HEK293 (cell line): Measurements from ENCODE around the gene CRMP1.

Source experiments
- CTCF ChIA-PET: fragments of 350-600 bp; formaldehyde crosslinking; extraction: SDS; loops from one replicate; lab custom pipeline; 2021; ENCODE audit warnings: antibody characterized with exemption; lab: Yijun Ruan, JAX
- POLR2A ChIA-PET: fragments of 300-600 bp; formaldehyde crosslinking; extraction: SDS; loops from one replicate; lab custom pipeline; 2020; ENCODE audit warnings: antibody characterized with exemption, inconsistent platforms; lab: Yijun Ruan, JAX
- H3K27ac ChIP-seq: fragments of 200-500 bp; sonication (Bioruptor generic); 2 replicates; pipeline ENCODE4 v1.5.1; 2014; ENCODE audit warnings: low read depth, low read length, control low read depth, inconsistent platforms; ENCODE audit errors: extremely low read depth
- H3K36me3 ChIP-seq, 2 experiments: fragments of 200-500 bp in 1 of 2; sonication (Bioruptor generic) in 1 of 2; 1 replicate in 1 of 2; 2 replicates in 1 of 2; pipeline ENCODE4 v1.5.1; 2014 to 2017; ENCODE audit warnings: inconsistent platforms in 2 of 2, low read length in 2 of 2; ENCODE audit not compliant: control insufficient read depth in 2 of 2, insufficient read depth in 1 of 2
- H3K4me1 ChIP-seq: fragments of 200-500 bp; sonication (Bioruptor generic); 2 replicates; pipeline ENCODE4 v1.5.1; 2014; ENCODE audit warnings: mild to moderate bottlenecking, low read length, inconsistent platforms; ENCODE audit not compliant: control insufficient read depth, insufficient read depth
- H3K4me3 ChIP-seq: 2 replicates; pipeline ENCODE4 v1.5.1; 2011; ENCODE audit warnings: low read depth, mild to moderate bottlenecking, control low read depth, low read length, moderate library complexity
- H3K9me3 ChIP-seq: fragments of 200-500 bp; sonication (Bioruptor generic); 2 replicates; pipeline ENCODE4 v1.5.1; 2014; ENCODE audit warnings: low read depth, low read length, inconsistent platforms; ENCODE audit not compliant: control insufficient read depth, insufficient read depth
- KLF8 ChIP-seq: fragments of 450-650 bp; formaldehyde crosslinking; IDR thresholded peaks from 2 replicates; pipeline ENCODE4 v1.5.1; 2016; ENCODE audit warnings: missing biosample characterization, missing genetic modification characterization
- OSR2 ChIP-seq: fragments of 450-650 bp; formaldehyde crosslinking; IDR thresholded peaks from 2 replicates; pipeline ENCODE4 v1.5.1; 2016; ENCODE audit warnings: missing biosample characterization, missing genetic modification characterization
- SP7 ChIP-seq: fragments of 450-650 bp; formaldehyde crosslinking; IDR thresholded peaks from 2 replicates; pipeline ENCODE4 v1.5.1; 2016; ENCODE audit warnings: missing biosample characterization, missing genetic modification characterization
- ZBTB20 ChIP-seq: fragments of 450-650 bp; formaldehyde crosslinking; IDR thresholded peaks from 2 replicates; pipeline ENCODE4 v1.5.1; 2016; ENCODE audit warnings: missing biosample characterization, missing genetic modification characterization
- ZNF248 ChIP-seq: fragments of 450-650 bp; formaldehyde crosslinking; IDR thresholded peaks from 2 replicates; pipeline ENCODE4 v1.5.1; 2017; ENCODE audit warnings: missing biosample characterization, missing genetic modification characterization
- ZNF266 ChIP-seq: fragments of 450-650 bp; formaldehyde crosslinking; IDR thresholded peaks from 2 replicates; pipeline ENCODE4 v1.5.1; 2016; ENCODE audit warnings: missing biosample characterization, missing genetic modification characterization, low read depth
- ZNF292 ChIP-seq: fragments of 450-650 bp; formaldehyde crosslinking; IDR thresholded peaks from 2 replicates; pipeline ENCODE4 v1.5.1; 2016; ENCODE audit warnings: low read depth, missing biosample characterization, missing genetic modification characterization, borderline replicate concordance
- ZNF324 ChIP-seq: fragments of 450-650 bp; formaldehyde crosslinking; IDR thresholded peaks from 2 replicates; pipeline ENCODE4 v1.5.1; 2016; ENCODE audit warnings: missing biosample characterization, missing genetic modification characterization
- ZNF366 ChIP-seq: fragments of 450-650 bp; formaldehyde crosslinking; conservative IDR thresholded peaks from 2 replicates; pipeline ENCODE4 v1.5.1; 2016; ENCODE audit warnings: missing biosample characterization, missing genetic modification characterization
- ZNF398 ChIP-seq: fragments of 450-650 bp; formaldehyde crosslinking; IDR thresholded peaks from 2 replicates; pipeline ENCODE4 v1.5.1; 2017; ENCODE audit warnings: missing biosample characterization, missing genetic modification characterization
- ZNF585B ChIP-seq: fragments of 450-650 bp; formaldehyde crosslinking; IDR thresholded peaks from 2 replicates; pipeline ENCODE4 v1.5.1; 2016; ENCODE audit warnings: missing biosample characterization, missing genetic modification characterization
- ZNF624 ChIP-seq: fragments of 450-650 bp; formaldehyde crosslinking; IDR thresholded peaks from 2 replicates; pipeline ENCODE4 v1.5.1; 2017; ENCODE audit warnings: missing biosample characterization, missing genetic modification characterization
- ZNF629 ChIP-seq: fragments of 450-650 bp; formaldehyde crosslinking; IDR thresholded peaks from 2 replicates; pipeline ENCODE4 v1.5.1; 2017; ENCODE audit warnings: missing biosample characterization, missing genetic modification characterization
- ZNF645 ChIP-seq: fragments of 450-650 bp; formaldehyde crosslinking; IDR thresholded peaks from 2 replicates; pipeline ENCODE4; 2016; ENCODE audit warnings: missing biosample characterization, missing genetic modification characterization
- TF ChIP-seq, protein P1 (sequence below): fragments of 450-650 bp; formaldehyde crosslinking; conservative IDR thresholded peaks from 2 replicates; pipeline ENCODE4 v1.5.1; 2016; ENCODE audit warnings: low read depth, missing biosample characterization, missing genetic modification characterization
- TF ChIP-seq, protein P2 (sequence below): fragments of 450-650 bp; formaldehyde crosslinking; IDR thresholded peaks from 2 replicates; pipeline ENCODE4 v1.5.1; 2016; ENCODE audit warnings: missing biosample characterization, missing genetic modification characterization, low read depth
- TF ChIP-seq, protein P3 (sequence below): fragments of 450-650 bp; formaldehyde crosslinking; IDR thresholded peaks from 2 replicates; pipeline ENCODE4 v1.5.1; 2016; ENCODE audit warnings: missing biosample characterization, missing genetic modification characterization
- TF ChIP-seq, protein P4 (sequence below): fragments of 450-650 bp; formaldehyde crosslinking; IDR thresholded peaks from 2 replicates; pipeline ENCODE4 v1.5.0; 2017; ENCODE audit warnings: missing biosample characterization, missing genetic modification characterization, borderline replicate concordance

The CRMP1 gene

DNA sequence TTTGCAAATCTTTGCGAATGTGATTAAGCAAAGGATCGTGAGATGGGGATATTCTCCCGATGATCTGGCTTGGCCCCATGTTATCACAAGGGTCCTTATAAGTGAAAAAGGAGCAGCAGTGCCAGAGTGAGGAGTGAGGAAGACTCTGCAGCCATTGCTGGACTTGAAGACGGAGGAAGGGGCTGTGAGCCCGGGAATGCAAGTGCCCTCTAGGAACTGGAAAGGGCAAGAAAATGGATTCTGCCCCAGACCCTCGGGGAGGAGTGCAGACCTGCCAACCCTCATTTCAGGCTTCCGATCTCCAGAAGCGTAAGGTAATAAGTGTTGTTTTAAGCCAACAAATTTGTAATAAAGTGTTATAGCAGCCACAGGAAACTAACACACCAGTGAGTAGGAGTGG is 105.6 kb downstream of the CRMP1 start:
- ChIA-PET CTCF (interaction anchor here (0.6 kb wide), 1 partner anchor 300 kb away, joined by 4 read pairs; no protein-coding TSS in a partner anchor), POLR2A (interaction anchor here (0.7 kb wide), 1 partner anchor 849 kb away, joined by 5 read pairs; no protein-coding TSS in a partner anchor)
- peaks cover 0 to 60% of the 10 kb centered on the region in 2 experiments; a peak in 1 of 3 replicates for H3K36me3 ChIP-seq

DNA sequence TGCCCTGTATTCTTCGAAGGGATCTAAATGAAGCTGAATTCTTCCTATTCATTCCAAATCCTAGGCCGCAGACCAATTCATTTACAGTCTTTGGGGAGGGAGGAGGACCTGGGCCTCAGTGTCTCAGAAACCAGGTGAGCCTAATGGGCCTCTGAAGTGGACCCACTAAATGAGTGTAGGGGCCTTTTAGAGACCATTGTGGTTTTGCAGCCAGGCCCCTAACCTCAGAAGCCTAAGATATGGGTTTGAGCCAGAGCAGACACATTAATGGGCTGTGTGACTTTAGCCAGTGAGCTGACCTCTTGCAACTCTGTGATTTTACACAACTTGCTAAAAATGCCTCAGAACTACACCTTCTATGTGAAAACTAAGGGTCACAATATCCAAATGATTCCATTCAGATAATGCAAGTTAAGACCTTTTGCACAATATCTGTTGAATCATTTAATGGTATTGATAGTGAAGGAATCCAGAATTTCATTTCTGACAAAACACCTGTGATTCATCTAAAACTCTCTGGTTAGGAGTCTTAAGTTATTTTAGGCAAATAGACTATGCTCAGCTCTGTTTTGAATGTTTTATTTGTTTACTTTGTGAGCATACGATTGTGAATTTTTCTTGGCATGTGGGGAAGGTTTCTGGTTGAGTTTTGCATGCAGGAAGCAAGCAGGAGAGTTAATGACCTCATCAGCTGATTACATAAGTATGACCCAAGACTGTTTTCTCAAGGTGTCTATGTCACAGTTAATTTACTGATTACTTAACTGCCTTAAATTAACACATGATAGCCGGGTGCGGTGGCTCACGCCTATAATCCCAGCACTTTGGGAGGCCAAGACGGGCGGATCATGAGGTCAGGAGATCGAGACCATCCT is 106.8 kb downstream of the CRMP1 start:
- Histone ChIP-seq H3K9me3 (no peaks in the 10 kb centered on the region), H3K36me3 (peaks cover 0 to 60% of the 10 kb centered on the region in 2 experiments; a peak in 1 of 3 replicates), H3K4me1 (no peaks in the 10 kb centered on the region), H3K27ac (no peak overlapping the region), H3K4me3 (no peak overlapping the region)
- CTCF ChIA-PET, result no interaction called here
- POLR2A ChIA-PET, result interaction anchor here (0.6 kb wide), 1 partner anchor 150 kb away, joined by 3 read pairs; no protein-coding TSS in a partner anchor
- 0 out of 2 replicates have a peak, but pooled peaks have one; percentile 17 for TF ChIP-seq ZNF366 (tag by site-specific recombination)
- TF ChIP-seq OSR2 (tag by site-specific recombination), result 0 out of 2 replicates have a peak, but pooled peaks have one; percentile 20
- TF ChIP-seq, protein P1, sequence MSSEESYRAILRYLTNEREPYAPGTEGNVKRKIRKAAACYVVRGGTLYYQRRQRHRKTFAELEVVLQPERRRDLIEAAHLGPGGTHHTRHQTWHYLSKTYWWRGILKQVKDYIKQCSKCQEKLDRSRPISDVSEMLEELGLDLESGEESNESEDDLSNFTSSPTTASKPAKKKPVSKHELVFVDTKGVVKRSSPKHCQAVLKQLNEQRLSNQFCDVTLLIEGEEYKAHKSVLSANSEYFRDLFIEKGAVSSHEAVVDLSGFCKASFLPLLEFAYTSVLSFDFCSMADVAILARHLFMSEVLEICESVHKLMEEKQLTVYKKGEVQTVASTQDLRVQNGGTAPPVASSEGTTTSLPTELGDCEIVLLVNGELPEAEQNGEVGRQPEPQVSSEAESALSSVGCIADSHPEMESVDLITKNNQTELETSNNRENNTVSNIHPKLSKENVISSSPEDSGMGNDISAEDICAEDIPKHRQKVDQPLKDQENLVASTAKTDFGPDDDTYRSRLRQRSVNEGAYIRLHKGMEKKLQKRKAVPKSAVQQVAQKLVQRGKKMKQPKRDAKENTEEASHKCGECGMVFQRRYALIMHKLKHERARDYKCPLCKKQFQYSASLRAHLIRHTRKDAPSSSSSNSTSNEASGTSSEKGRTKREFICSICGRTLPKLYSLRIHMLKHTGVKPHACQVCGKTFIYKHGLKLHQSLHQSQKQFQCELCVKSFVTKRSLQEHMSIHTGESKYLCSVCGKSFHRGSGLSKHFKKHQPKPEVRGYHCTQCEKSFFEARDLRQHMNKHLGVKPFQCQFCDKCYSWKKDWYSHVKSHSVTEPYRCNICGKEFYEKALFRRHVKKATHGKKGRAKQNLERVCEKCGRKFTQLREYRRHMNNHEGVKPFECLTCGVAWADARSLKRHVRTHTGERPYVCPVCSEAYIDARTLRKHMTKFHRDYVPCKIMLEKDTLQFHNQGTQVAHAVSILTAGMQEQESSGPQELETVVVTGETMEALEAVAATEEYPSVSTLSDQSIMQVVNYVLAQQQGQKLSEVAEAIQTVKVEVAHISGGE (tag by site-specific recombination), result no peak
- TF ChIP-seq ZBTB20 (tag by site-specific recombination), result no peak
- TF ChIP-seq, protein P2, sequence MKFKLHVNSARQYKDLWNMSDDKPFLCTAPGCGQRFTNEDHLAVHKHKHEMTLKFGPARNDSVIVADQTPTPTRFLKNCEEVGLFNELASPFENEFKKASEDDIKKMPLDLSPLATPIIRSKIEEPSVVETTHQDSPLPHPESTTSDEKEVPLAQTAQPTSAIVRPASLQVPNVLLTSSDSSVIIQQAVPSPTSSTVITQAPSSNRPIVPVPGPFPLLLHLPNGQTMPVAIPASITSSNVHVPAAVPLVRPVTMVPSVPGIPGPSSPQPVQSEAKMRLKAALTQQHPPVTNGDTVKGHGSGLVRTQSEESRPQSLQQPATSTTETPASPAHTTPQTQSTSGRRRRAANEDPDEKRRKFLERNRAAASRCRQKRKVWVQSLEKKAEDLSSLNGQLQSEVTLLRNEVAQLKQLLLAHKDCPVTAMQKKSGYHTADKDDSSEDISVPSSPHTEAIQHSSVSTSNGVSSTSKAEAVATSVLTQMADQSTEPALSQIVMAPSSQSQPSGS (tag by site-specific recombination), result 0 out of 2 replicates have a peak, but pooled peaks have one; percentile 27

More for the DNA sequence above, 105.6 kb downstream of the CRMP1 start:
- TF ChIP-seq ZNF629 (tag by site-specific recombination) (no peak), ZNF624 (tag by site-specific recombination) (no peak), ZNF248 (tag by site-specific recombination) (no peak), ZNF266 (tag by site-specific recombination) (no peak), KLF8 (tag by site-specific recombination) (no peak), ZNF324 (tag by site-specific recombination) (no peak), SP7 (no peak), ZNF645 (tag by site-specific recombination) (no peak), ZNF398 (tag by site-specific recombination) (no peak), ZNF292 (tag by site-specific recombination) (no peak), ZNF585B (tag by site-specific recombination) (no peak)
- TF ChIP-seq, protein P3, sequence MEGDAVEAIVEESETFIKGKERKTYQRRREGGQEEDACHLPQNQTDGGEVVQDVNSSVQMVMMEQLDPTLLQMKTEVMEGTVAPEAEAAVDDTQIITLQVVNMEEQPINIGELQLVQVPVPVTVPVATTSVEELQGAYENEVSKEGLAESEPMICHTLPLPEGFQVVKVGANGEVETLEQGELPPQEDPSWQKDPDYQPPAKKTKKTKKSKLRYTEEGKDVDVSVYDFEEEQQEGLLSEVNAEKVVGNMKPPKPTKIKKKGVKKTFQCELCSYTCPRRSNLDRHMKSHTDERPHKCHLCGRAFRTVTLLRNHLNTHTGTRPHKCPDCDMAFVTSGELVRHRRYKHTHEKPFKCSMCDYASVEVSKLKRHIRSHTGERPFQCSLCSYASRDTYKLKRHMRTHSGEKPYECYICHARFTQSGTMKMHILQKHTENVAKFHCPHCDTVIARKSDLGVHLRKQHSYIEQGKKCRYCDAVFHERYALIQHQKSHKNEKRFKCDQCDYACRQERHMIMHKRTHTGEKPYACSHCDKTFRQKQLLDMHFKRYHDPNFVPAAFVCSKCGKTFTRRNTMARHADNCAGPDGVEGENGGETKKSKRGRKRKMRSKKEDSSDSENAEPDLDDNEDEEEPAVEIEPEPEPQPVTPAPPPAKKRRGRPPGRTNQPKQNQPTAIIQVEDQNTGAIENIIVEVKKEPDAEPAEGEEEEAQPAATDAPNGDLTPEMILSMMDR (tag by site-specific recombination), result no peak
- TF ChIP-seq, protein P4, sequence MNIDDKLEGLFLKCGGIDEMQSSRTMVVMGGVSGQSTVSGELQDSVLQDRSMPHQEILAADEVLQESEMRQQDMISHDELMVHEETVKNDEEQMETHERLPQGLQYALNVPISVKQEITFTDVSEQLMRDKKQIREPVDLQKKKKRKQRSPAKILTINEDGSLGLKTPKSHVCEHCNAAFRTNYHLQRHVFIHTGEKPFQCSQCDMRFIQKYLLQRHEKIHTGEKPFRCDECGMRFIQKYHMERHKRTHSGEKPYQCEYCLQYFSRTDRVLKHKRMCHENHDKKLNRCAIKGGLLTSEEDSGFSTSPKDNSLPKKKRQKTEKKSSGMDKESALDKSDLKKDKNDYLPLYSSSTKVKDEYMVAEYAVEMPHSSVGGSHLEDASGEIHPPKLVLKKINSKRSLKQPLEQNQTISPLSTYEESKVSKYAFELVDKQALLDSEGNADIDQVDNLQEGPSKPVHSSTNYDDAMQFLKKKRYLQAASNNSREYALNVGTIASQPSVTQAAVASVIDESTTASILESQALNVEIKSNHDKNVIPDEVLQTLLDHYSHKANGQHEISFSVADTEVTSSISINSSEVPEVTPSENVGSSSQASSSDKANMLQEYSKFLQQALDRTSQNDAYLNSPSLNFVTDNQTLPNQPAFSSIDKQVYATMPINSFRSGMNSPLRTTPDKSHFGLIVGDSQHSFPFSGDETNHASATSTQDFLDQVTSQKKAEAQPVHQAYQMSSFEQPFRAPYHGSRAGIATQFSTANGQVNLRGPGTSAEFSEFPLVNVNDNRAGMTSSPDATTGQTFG (tag by site-specific recombination), result no peak
- H3K4me1 ChIP-seq, result no peaks in the 10 kb centered on the region
- H3K9me3 ChIP-seq, result no peaks in the 10 kb centered on the region
- H3K4me3 ChIP-seq, result no peak overlapping the region
- no peak overlapping the region for H3K27ac ChIP-seq
